Transverse colon (tissue), 4 donors: Measurements from ENCODE around the gene ANKRD66. TPM values are rescaled to one million over a fixed set of nuclear protein-coding genes. Genes with fewer than 3 reads are reported as not detected.

Experiments
- DNase-seq: peaks from one replicate; pipeline ENCODE4 v3.0.0-alpha.2; 2019
- H3K27ac ChIP-seq, 4 donors: fragments of 200-600 bp; sonication (generic); 2 replicates each; pipeline ENCODE4 v1.5.1; 2016 to 2018; ENCODE audit warnings: inconsistent platforms in 4 of 4
- H3K27me3 ChIP-seq: fragments of 200-600 bp; sonication (generic); 2 replicates; pipeline ENCODE4 v1.5.1; 2017; ENCODE audit warnings: inconsistent platforms
- H3K36me3 ChIP-seq, 4 donors: fragments of 200-600 bp; sonication (generic); 2 replicates each; pipeline ENCODE4 v1.5.1; 2017 to 2019; ENCODE audit warnings: inconsistent platforms in 4 of 4
- H3K4me1 ChIP-seq, 4 donors: fragments of 200-600 bp; sonication (generic); 2 replicates each; pipeline ENCODE4 v1.5.1; 2017 to 2020; ENCODE audit warnings: inconsistent platforms in 4 of 4
- H3K4me3 ChIP-seq, 4 donors: fragments of 200-600 bp; sonication (generic); 1 replicate in 1 of 4; 2 replicates in 3 of 4; pipeline versions ENCODE4 v1.5.1 to v1.6.1; 2017 to 2019; ENCODE audit warnings: inconsistent platforms in 4 of 4
- H3K9me3 ChIP-seq, 2 donors: fragments of 200-600 bp; sonication (generic); 2 replicates each; pipeline ENCODE4 v1.5.1; 2017 to 2019; ENCODE audit warnings: inconsistent platforms in 2 of 2
- EP300 ChIP-seq: sonication (generic); formaldehyde crosslinking; IDR thresholded peaks from one replicate; pipeline ENCODE4 v1.6.1; 2017; ENCODE audit warnings: antibody characterized with exemption, low read depth
- POLR2A ChIP-seq: fragments of 450-650 bp; IDR thresholded peaks from one replicate; pipeline ENCODE4 v1.6.1; 2016; ENCODE audit warnings: antibody characterized with exemption, mild to moderate bottlenecking, moderate library complexity
- POLR2AphosphoS5 ChIP-seq, 3 donors: sonication (generic); formaldehyde crosslinking; IDR thresholded peaks; one replicate each; pipeline ENCODE4 v1.6.1; 2016; ENCODE audit warnings: antibody characterized with exemption in 3 of 3
- WGBS, 2 donors: methylation state at CpG; one replicate each; pipeline ENCODE4 v1.1.5; 2018; ENCODE audit warnings: low coverage in 1 of 2; 5-methylcytosine and 5-hydroxymethylcytosine counted together
- in situ Hi-C, 4 donors: fragments of 200-750 bp; cut with MboI; loops; one replicate each; pipeline versions ENCODE4 v1.15.0 to v1.15.1; 2017; ENCODE audit warnings: low sequenced_read_pairs in 3 of 4, low pct_ligation_motif_present in 1 of 4, low pct_unique_long_range_greater_than_20kb in 1 of 4
- intact Hi-C: fragments of 100-400 bp; cut with DNase I; formaldehyde crosslinking; loops from one replicate; pipeline ENCODE4 v1.15.1; 2023; ENCODE audit warnings: low total_unique reads
- total RNA-seq, 4 donors: library from RNA; depleted of rRNA; stranded (reverse); fragments of >200 nt; gene quantifications; one replicate each; pipeline ENCODE4 v1.1.0, GENCODE V29; 2016
- TF ChIP-seq, protein P1 (sequence below), 5 experiments: fragments of 200-600 bp in 3 of 5; fragments of 450-650 bp in 2 of 5; sonication (generic) in 3 of 5; IDR thresholded peaks; 1 replicate in 2 of 5; 2 replicates in 3 of 5; pipeline ENCODE4 v1.5.1; 2016 to 2017; ENCODE audit warnings: antibody characterized with exemption in 5 of 5, inconsistent platforms in 3 of 5, mild to moderate bottlenecking in 2 of 5, moderate library complexity in 1 of 5

Gene ANKRD66
- total RNA-seq, 4 donors from 2014 or later = not detected

DNA sequence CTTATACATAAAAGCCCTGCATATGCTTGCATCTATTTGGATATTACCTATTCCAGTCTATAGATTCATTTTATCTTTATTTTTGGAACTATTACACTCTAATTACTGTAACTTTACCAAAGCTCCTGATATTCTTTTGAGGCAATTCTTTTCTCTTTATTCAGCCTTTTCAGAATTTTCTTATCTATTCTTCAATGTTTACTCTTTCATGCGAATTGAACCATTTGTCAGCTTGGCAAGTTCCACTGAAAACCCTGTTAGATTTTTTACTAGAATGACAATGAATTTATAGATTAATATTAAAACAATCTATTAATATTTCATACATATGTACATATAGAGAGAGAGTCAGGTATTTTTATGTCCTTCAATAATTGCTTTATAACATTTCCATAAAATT, 45.9 kb downstream of the ANKRD66 start:
- peak overlapping the region in 2 of 4 donors; percentile 32 to 52 for H3K27ac ChIP-seq
- in situ Hi-C loops = no loop called here

DNA sequence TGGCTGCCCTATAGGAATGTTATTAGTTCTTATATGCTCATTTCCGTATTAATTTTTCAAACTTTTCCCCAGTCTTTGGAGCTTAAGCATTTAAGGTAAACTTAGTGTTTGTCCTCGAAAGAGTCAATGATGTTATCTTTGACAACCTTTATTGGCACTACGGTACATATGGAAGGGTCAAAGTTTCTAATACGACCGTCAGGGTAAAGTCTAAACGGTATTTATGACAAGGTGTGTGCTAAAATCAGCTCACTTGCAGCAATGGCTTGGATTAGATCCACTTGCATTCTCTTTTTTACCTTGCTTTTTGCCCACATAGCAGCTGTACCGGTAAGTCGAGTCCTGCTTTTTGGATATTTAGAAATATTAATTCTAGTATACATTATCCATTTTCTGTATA, 46.4 kb downstream of the ANKRD66 start, which contains the start of gene MEP1A:
MEP1A (plus strand) TSS at position 252 of the 400 bp plus-strand sequence; CDS start at position 262, 10 bp downstream.
- peaks cover 3 to 40% (median 14%) of the 10 kb centered on the region in 4 donors for H3K4me1 ChIP-seq
- H3K27ac ChIP-seq = peak within 1 kb of the TSS in 2 of 4 donors; percentile 32 to 52
- H3K9me3 ChIP-seq = no peaks in the 10 kb centered on the region
- WGBS, 2 donors = 50 to 61% methylated on average over 8 of the region's 8 CpGs
- TF ChIP-seq, protein P1, sequence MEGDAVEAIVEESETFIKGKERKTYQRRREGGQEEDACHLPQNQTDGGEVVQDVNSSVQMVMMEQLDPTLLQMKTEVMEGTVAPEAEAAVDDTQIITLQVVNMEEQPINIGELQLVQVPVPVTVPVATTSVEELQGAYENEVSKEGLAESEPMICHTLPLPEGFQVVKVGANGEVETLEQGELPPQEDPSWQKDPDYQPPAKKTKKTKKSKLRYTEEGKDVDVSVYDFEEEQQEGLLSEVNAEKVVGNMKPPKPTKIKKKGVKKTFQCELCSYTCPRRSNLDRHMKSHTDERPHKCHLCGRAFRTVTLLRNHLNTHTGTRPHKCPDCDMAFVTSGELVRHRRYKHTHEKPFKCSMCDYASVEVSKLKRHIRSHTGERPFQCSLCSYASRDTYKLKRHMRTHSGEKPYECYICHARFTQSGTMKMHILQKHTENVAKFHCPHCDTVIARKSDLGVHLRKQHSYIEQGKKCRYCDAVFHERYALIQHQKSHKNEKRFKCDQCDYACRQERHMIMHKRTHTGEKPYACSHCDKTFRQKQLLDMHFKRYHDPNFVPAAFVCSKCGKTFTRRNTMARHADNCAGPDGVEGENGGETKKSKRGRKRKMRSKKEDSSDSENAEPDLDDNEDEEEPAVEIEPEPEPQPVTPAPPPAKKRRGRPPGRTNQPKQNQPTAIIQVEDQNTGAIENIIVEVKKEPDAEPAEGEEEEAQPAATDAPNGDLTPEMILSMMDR (IDR thresholded peaks at IDR 0.05) = no peak
- peak in 2 of 3 donors; percentile 85 to 92 for TF ChIP-seq POLR2AphosphoS5 (IDR thresholded peaks at IDR 0.05)
- peak; percentile 44 for TF ChIP-seq POLR2A
- TF ChIP-seq EP300 = no peak
- H3K36me3 ChIP-seq = no peaks in the 10 kb centered on the region
- no peak for DNase-seq
- H3K4me3 ChIP-seq = peak within 1 kb of the TSS in 2 of 4 donors; percentile 18 to 39
- in situ Hi-C loops = no loop called here
- H3K27me3 ChIP-seq = no peaks in the 10 kb centered on the region
- intact Hi-C loops = no loop called here

More for the DNA sequence above, 45.9 kb downstream of the ANKRD66 start:
- peaks cover 3 to 40% (median 14%) of the 10 kb centered on the region in 4 donors for H3K4me1 ChIP-seq
- no peak for DNase-seq
- no peaks in the 10 kb centered on the region for H3K9me3 ChIP-seq
- H3K27me3 ChIP-seq = no peaks in the 10 kb centered on the region
- H3K36me3 ChIP-seq = no peaks in the 10 kb centered on the region
- H3K4me3 ChIP-seq = no peak overlapping the region
- intact Hi-C loops = no loop called here
- WGBS, 2 donors = 25 to 40% methylated on average over 1 of the region's 1 CpG
- TF ChIP-seq EP300 (no peak), POLR2AphosphoS5 (IDR thresholded peaks at IDR 0.05) (no peak), POLR2A (no peak)
- TF ChIP-seq, protein P1 (IDR thresholded peaks at IDR 0.05) = no peak

DNA sequence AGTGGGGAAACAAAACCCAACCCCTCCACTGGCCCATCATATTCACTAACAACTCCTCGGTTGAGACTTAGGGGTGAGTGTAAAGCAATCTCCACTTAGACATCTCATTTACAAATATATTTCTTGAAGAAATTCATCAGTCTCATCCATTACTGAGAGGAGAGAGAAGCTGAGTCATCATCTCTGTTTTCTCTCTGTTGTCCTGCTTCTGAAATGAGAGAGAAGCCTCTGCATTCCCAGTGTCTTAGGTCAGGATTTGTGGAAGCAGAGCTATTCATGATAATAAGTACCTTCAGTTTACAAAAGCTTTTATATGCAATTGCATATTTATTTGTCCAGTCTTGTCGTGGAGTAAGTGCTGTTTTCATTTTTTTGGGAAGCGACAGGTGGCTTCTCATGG, 47.3 kb downstream of the ANKRD66 start:
- peaks cover 3 to 39% (median 13%) of the 10 kb centered on the region in 4 donors for H3K4me1 ChIP-seq
- H3K27me3 ChIP-seq = no peaks in the 10 kb centered on the region
- in situ Hi-C loops = no loop called here
- DNase-seq = no peak
- H3K27ac ChIP-seq = peak overlapping the region in 1 of 4 donors; percentile 32
- H3K9me3 ChIP-seq = no peaks in the 10 kb centered on the region
- intact Hi-C loops = no loop called here
- H3K36me3 ChIP-seq = no peaks in the 10 kb centered on the region
- peak overlapping the region in 2 of 4 donors; percentile 18 to 39 for H3K4me3 ChIP-seq
- TF ChIP-seq, protein P1 (IDR thresholded peaks at IDR 0.05) = no peak
- TF ChIP-seq POLR2A = no peak
- TF ChIP-seq POLR2AphosphoS5 (IDR thresholded peaks at IDR 0.05) = no peak
- TF ChIP-seq EP300 = no peak
- whole genome bisulfite sequencing, 2 donors = 61 to 68% methylated on average over 3 of the region's 3 CpGs

DNA sequence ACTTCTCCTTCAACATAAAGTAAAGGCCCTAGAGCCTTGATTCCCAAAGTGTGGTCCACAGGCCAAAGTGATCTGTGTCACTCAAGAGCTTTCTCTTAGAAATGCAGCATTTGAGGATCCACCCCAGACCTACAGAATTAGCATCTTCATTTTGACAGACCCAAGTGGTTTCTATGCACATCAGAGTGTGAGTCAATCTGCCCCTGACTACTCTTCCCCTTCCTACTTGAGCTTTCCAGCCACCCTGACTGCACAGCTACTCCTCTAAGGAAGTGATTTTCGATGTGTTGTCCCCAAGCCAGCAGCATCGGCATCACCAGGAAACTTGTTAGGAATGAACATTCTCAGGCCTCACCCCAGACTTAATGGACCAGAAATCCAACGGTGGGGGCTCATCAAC, 49.1 kb downstream of the ANKRD66 start:
- H3K4me3 ChIP-seq = no peak overlapping the region
- no peak for DNase-seq
- no peak for TF ChIP-seq POLR2A
- TF ChIP-seq EP300 = no peak
- TF ChIP-seq POLR2AphosphoS5 (IDR thresholded peaks at IDR 0.05) = no peak
- TF ChIP-seq, protein P1 (IDR thresholded peaks at IDR 0.05) = no peak
- no peaks in the 10 kb centered on the region for H3K27me3 ChIP-seq
- H3K27ac ChIP-seq = no peak overlapping the region
- intact Hi-C loops = no loop called here
- in situ Hi-C loops = no loop called here
- H3K36me3 ChIP-seq = no peaks in the 10 kb centered on the region
- H3K9me3 ChIP-seq = no peaks in the 10 kb centered on the region
- 91% methylated on average over 3 of the region's 3 CpGs; no CpG with 5 or more reads in 1 of the 2 donors for WGBS, 2 donors
- H3K4me1 ChIP-seq = peaks cover 0 to 28% (median 11%) of the 10 kb centered on the region in 4 donors
